NCI-H2227 treated with DMSO at 0.1 percent for 48 hours (cell line): ENCODE measurements around the gene HOXA11.

Source experiments
- DNase-seq: peaks from one replicate; lab custom pipeline; 2025; lab: John Stamatoyannopoulos, UW

HOXA11 gene

DNA sequence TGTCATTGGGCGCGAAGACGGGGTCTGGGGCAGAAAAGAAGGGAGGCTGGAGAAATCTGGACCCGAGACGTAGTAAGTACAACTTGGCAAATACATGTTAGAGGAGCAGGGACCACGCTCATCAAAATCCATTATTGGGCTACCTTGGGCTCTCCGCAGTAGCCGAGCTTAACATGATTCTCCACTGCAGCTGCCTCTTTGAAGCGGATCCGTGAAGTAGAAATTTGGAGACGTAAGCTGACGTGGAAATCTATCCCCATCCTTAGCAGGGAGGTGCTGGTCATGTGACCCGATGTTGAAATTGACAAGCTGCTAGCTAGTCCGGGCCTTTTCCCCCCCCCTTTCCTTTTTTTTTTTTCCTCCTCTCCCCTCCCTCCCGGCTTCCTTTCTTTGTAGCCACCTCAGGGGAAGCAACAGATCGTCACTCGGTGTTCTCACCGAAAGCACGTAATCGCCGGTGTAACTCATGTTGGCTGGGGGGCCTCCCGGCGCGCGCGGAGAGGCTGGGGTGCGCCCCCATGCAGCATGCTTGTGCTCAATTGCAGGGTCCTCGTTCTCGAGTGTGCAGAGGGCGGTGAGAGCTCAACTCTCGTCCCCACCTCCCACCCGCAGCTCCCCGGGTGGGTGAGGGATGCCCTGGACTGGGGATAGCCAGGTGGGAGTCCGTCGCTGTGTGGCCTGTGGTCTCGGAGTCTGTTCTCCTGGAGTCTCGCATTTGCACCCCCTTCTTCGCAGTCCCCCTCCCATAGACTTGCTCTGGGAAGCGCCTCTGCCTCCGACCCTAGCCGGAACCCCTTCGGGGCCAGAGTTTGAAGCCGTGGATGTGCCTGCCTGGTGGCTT lies at the start of gene HOXA11:
TSS of gene HOXA11 (minus strand) at position 220 of the 841 bp plus-strand sequence. CDS start at position 132, 88 bp downstream.
- DNase-seq = no peak

GRCh38 chr7:27229448-27229847 lies 44.4 kb upstream of the HOXA11 start:
- DNase-seq = no peak

GRCh38 chr7:27224983-27225934 lies 40.2 kb upstream of the HOXA11 start:
- DNase-seq = no peak

DNA sequence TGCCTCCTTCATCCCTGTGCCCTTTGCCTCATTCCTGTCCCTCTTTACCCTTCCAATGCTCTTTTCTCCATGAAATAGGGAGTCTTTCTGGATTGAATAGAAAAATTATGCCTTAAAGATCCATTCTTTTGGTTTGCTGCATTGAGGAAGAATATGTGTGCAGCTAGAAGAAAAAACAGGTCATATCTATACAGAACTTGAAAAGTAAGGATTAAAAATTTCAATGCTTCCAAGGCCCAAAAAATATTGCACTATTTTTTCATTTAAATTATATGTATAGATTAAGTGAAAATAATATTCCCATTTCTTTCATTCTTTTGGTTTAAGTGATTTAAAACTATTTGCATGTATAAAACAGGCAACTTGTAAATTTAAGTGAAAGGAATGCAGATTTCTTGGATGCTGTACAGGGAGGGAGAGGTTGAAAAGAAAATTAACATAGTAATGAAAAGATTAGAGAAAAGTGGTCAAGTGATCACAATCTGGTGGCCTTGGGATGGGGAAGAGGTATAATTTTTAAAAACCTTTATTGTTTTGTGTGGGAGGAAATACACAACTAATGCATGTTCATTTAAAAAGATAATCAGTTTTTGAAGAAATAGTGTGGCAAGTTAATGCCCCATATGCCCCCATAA lies 39.0 kb upstream of the HOXA11 start:
- no peak for DNase-seq

DNA sequence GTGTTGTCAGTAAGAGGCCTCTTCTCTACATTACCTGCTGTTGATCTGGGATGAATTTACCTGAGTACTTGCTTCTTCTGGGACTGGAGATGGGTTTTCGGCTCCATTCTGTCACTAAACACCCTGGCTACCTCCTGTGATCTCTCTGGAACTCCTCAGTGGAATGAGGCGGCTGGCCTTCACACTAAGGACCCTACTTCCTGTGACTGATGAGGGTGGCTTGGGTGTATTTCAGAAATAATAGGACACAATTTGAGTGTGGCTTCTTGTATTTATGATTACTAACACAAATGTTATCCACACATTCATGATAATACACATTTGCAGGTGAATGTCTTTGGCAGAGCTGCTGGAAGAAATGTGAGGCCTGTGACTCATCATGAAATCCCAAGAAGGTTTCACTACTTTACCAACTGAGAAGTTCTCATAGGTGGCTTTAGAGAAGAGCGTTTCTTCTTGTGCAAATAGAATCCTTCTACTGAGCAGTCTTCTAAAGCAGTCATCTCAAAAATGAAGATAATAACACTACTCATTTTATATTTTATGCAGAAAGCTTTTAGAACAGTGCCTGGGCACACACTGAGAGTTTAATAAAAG lies 36.3 kb upstream of the HOXA11 start:
- no peak for DNase-seq

GRCh38 chr7:27220440-27220955 lies 35.5 kb upstream of the HOXA11 start:
- no peak for DNase-seq

GRCh38 chr7:27219821-27220220 lies 34.8 kb upstream of the HOXA11 start:
- no peak for DNase-seq

GRCh38 chr7:27217951-27218350 lies 32.9 kb upstream of the HOXA11 start:
- no peak for DNase-seq

GRCh38 chr7:27215356-27215755 lies 30.3 kb upstream of the HOXA11 start:
- DNase-seq = no peak

- no peak for DNase-seq
Measured at GRCh38 chr7:27214239-27214950, 29.4 kb upstream of the HOXA11 start.

DNA sequence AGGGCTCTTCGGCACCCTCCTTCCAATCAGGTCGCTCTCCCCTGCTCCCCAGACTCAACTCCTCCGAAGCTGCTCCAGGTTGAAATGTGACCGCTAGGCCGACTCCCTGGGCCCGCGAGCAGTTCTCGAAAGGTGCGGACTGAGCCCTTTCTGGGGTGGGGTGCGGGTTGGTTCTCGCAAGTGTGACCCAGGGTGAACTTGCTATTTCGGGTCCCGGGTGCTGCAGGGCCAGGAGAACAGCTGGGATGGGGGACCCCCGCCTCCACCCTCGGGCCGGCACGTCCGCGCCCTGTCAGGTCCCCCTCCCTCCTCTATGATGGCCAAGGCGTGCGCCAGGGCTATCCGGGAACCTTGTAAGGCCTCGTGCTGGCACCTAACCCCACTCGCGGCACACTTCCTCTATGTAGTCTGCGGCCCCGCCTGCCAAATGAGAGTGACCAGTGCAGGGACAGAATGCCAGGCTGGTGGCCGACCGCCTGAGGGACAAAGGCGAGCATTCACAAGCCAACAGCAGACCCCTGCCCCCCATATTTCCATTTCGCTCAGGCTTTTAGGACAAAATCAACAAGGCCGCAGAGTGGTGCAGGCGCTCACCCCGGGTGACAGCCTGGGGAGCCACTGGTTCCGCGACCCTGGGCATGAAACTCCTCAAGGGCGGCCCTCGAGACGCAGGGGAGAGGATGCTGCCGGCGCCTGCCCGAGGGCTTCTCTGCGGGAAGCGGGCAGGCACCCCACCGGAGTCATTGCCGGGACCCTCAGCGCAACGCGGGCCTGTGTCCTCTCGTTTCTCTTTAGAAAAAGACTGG lies 28.6 kb upstream of the HOXA11 start:
- no peak for DNase-seq

- DNase-seq = no peak
Measured at GRCh38 chr7:27212497-27213432, 27.7 kb upstream of the HOXA11 start.

DNA sequence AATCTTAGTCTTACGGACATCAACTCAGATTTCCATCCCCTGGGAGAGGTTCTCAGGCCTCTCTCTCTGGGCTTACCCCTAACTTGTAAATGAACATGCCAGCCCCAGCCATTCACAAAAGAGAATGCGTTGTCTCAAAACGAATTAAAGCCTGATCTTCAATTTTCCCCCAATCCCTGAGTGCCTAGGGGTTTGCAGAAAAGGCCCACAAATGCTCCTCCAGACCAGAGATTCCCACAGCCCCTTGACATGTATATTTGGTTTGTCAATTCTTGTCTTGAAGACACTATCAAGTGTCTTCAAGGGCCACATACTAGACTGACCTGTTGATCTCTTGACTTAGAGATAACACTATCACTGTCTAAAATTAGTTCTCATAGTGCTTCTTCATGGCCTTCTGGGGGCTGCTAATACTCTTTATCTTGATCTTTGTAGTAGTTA lies 26.8 kb upstream of the HOXA11 start:
- no peak for DNase-seq

- no peak for DNase-seq
Measured at GRCh38 chr7:27211084-27211446, 26.0 kb upstream of the HOXA11 start.

GRCh38 chr7:27210441-27211083 lies 25.5 kb upstream of the HOXA11 start:
- DNase-seq = peak; percentile 18

- DNase-seq = no peak
Measured at GRCh38 chr7:27209933-27210440, 25.0 kb upstream of the HOXA11 start.

- no peak for DNase-seq
Measured at GRCh38 chr7:27208998-27209397, 24.0 kb upstream of the HOXA11 start.

DNA sequence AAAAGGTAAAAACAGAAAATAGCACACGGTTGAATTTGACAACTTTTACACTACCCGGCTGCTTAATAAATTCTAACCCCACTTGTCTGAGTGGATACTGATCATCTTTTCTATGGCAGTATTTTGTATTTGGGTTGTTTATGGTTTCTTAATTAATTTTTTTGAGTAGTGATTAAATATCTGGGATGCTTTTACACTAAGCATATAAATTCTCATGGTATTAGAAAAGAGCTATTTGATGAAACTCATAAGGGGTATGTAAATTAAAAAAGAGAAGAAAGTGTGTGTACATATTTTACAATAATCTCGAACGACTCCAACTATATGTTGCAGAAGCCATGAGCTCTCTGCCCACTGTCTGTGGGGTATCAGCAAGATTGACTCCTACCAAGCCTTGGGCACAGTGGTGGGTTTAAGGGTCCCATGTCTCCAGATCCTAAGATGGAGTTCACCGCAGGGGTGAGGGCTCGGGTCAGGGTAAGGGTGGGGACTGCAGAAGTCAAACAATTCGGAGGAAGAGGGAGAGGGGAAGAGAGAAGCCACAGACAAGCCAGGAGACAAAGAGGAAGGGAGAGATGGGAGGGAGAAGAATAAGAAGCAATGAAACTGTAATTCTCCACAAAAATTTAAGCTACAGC lies 22.4 kb upstream of the HOXA11 start:
- no peak for DNase-seq
